Trophoblast cell (in vitro differentiated cells and primary cell): ENCODE measurements around the gene PIK3R1.

Experiments used
- DNase-seq, 2 donors: peaks; one replicate each; pipeline ENCODE4 v3.0.0-alpha.2; 2016
- H2AFZ ChIP-seq: 2 replicates; pipeline ENCODE4 v1.6.1; 2013; ENCODE audit warnings: low read length, moderate library complexity, mild to moderate bottlenecking; ENCODE audit not compliant: insufficient read depth, poor library complexity
- H2AK5ac ChIP-seq: 2 replicates; pipeline ENCODE4 v1.6.1; 2013; ENCODE audit warnings: mild to moderate bottlenecking, low read length
- H2BK120ac ChIP-seq: 2 replicates; pipeline ENCODE4 v1.6.1; 2013; ENCODE audit warnings: low read length, mild to moderate bottlenecking, moderate library complexity; ENCODE audit not compliant: insufficient read depth, poor library complexity
- H2BK12ac ChIP-seq: 2 replicates; pipeline ENCODE4 v1.6.1; 2013; ENCODE audit warnings: mild to moderate bottlenecking, low read length, moderate library complexity
- H2BK5ac ChIP-seq: 2 replicates; pipeline ENCODE4 v1.6.1; 2013; ENCODE audit warnings: low read length, low read depth, moderate library complexity, mild to moderate bottlenecking; ENCODE audit not compliant: poor library complexity
- H3K14ac ChIP-seq: 2 replicates; pipeline ENCODE4 v1.6.1; 2013; ENCODE audit warnings: mild to moderate bottlenecking, low read length
- H3K18ac ChIP-seq: 2 replicates; pipeline ENCODE4 v1.6.1; 2013; ENCODE audit warnings: mild to moderate bottlenecking, low read length
- H3K23ac ChIP-seq: 2 replicates; pipeline ENCODE4 v1.6.1; 2013; ENCODE audit warnings: low read length
- H3K27ac ChIP-seq: 2 replicates; pipeline ENCODE4 v1.5.1; 2013; ENCODE audit warnings: low read depth, mild to moderate bottlenecking, inconsistent platforms, low read length, moderate library complexity
- H3K27me3 ChIP-seq: 2 replicates; pipeline ENCODE4 v1.6.1; 2013; ENCODE audit warnings: inconsistent platforms, mild to moderate bottlenecking, low read length, moderate library complexity; ENCODE audit not compliant: insufficient read depth
- H3K36me3 ChIP-seq, 2 experiments: 1 replicate in 1 of 2; 2 replicates in 1 of 2; pipeline ENCODE4 v1.6.1; 2013; ENCODE audit warnings: low read length in 2 of 2, mild to moderate bottlenecking in 2 of 2, moderate library complexity in 1 of 2; ENCODE audit not compliant: insufficient read depth in 2 of 2, control insufficient read depth in 1 of 2
- H3K4ac ChIP-seq: 2 replicates; pipeline ENCODE4 v1.6.1; 2013; ENCODE audit warnings: low read depth, mild to moderate bottlenecking, low read length, moderate library complexity
- H3K4me1 ChIP-seq, 2 experiments: 1 replicate in 1 of 2; 2 replicates in 1 of 2; pipeline ENCODE4 v1.6.1; 2013; ENCODE audit warnings: low read length in 2 of 2, mild to moderate bottlenecking in 2 of 2, moderate library complexity in 1 of 2; ENCODE audit not compliant: insufficient read depth in 2 of 2, control insufficient read depth in 1 of 2
- H3K4me2 ChIP-seq: 2 replicates; pipeline ENCODE4 v1.6.1; 2013; ENCODE audit warnings: inconsistent platforms, mild to moderate bottlenecking, low read length, moderate library complexity
- H3K4me3 ChIP-seq: 2 replicates; pipeline ENCODE4 v1.5.1; 2013; ENCODE audit warnings: mild to moderate bottlenecking, low read depth, low read length, inconsistent platforms
- H3K79me1 ChIP-seq: one replicate; pipeline ENCODE4 v1.6.1; 2013; ENCODE audit warnings: low read length
- H3K79me2 ChIP-seq: 2 replicates; pipeline ENCODE4 v1.6.1; 2013; ENCODE audit warnings: low read length, mild to moderate bottlenecking; ENCODE audit not compliant: control insufficient read depth, insufficient read depth, poor library complexity
- H3K9ac ChIP-seq: 2 replicates; pipeline ENCODE4 v1.6.1; 2013; ENCODE audit warnings: mild to moderate bottlenecking, low read length
- H3K9me3 ChIP-seq: 2 replicates; pipeline ENCODE4 v1.6.1; 2013; ENCODE audit warnings: low read depth, mild to moderate bottlenecking, control low read depth, inconsistent platforms, low read length; ENCODE audit not compliant: insufficient read depth
- H4K12ac ChIP-seq: 2 replicates; pipeline ENCODE4 v1.6.1; 2013; ENCODE audit warnings: low read depth, mild to moderate bottlenecking, low read length, moderate library complexity
- H4K8ac ChIP-seq: 2 replicates; pipeline ENCODE4 v1.6.1; 2013; ENCODE audit warnings: low read depth, mild to moderate bottlenecking, low read length, moderate library complexity
- H4K91ac ChIP-seq: one replicate; pipeline ENCODE4 v1.6.1; 2013; ENCODE audit warnings: low read depth, mild to moderate bottlenecking, low read length, moderate library complexity
- WGBS: extraction: QIAGEN DNeasy Blood & Tissue Kit; methylation state at CpG from one replicate; pipeline ENCODE4 v1.1.7; 2013; ENCODE audit warnings: missing lambda C conversion rate; ENCODE audit not compliant: insufficient read length, insufficient coverage; ENCODE audit errors: extremely low coverage; 5-methylcytosine and 5-hydroxymethylcytosine counted together

PIK3R1 gene

DNA sequence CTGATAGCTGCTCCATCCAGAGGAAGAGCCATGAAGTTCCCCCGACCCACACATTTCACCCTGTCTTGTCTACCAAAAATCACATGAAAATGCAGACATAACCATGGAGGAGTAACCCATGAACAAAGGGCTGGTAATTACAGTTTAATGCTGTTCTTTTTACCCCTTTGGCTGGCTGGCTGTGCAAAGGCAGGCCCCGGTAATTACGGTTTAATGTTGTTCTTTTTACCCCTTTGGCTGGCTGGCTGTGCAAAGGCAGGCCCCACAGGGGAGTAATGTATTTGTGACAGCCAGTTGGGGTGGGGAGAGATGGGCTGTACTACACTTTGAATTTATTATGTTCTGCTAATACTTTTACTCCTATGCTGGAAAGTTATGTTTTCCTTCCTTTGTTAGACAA, 41.7 kb downstream of the PIK3R1 start:
- no peak overlapping the region for H4K8ac ChIP-seq
- no CpG with 5 or more reads among the region's 3 CpGs for WGBS
- H3K4me1 ChIP-seq, result peaks cover 0 to 2% of the 10 kb centered on the region in 2 experiments
- peaks cover 3% of the 10 kb centered on the region for H3K79me1 ChIP-seq
- no peak overlapping the region for H3K14ac ChIP-seq
- no peak for DNase-seq
- no peak overlapping the region for H3K27ac ChIP-seq
- no peak overlapping the region for H2BK120ac ChIP-seq
- no peak overlapping the region for H3K18ac ChIP-seq
- no peak overlapping the region for H4K91ac ChIP-seq
- no peak overlapping the region for H2BK12ac ChIP-seq
- no peak overlapping the region for H3K4me2 ChIP-seq
- no peak overlapping the region for H3K4me3 ChIP-seq
- H2BK5ac ChIP-seq, result no peak overlapping the region
- H3K36me3 ChIP-seq, result peaks cover 0 to 3% of the 10 kb centered on the region in 2 experiments
- H4K12ac ChIP-seq, result no peak overlapping the region
- no peak overlapping the region for H2AFZ ChIP-seq
- H3K23ac ChIP-seq, result no peak overlapping the region
- H3K4ac ChIP-seq, result no peak overlapping the region
- H3K79me2 ChIP-seq, result no peaks in the 10 kb centered on the region
- H3K9me3 ChIP-seq, result no peaks in the 10 kb centered on the region
- no peaks in the 10 kb centered on the region for H3K27me3 ChIP-seq
- H3K9ac ChIP-seq, result no peak overlapping the region
- no peak overlapping the region for H2AK5ac ChIP-seq

DNA sequence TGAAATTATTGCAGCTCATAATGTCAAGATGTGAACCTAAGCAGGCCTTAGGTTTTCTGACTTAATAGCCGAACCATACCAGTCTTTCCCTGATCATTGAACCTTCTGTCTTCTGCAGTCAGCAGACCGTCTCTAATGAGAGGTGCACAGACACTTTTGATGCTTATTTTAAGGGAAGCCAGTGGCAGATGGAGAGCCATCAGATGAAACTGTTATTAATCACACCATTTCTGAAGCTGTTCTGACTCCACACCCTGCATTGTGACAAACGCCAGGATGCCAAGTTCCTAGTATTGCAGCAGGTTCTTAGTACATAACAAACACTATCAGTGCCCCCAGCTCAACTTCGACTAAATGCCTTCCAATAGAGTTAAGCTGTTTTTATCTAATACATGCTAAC, 43.0 kb downstream of the PIK3R1 start:
- Histone ChIP-seq H2AK5ac (no peak overlapping the region), H2BK120ac (no peak overlapping the region), H3K4me1 (peaks cover 0 to 2% of the 10 kb centered on the region in 2 experiments), H3K23ac (no peak overlapping the region), H3K9me3 (no peaks in the 10 kb centered on the region), H4K91ac (no peak overlapping the region), H3K4ac (no peak overlapping the region), H3K79me2 (no peaks in the 10 kb centered on the region), H2BK5ac (no peak overlapping the region), H3K4me2 (no peak overlapping the region), H3K18ac (no peak overlapping the region), H3K27me3 (no peaks in the 10 kb centered on the region), H2AFZ (no peak overlapping the region), H4K12ac (no peak overlapping the region), H2BK12ac (no peak overlapping the region), H3K9ac (no peak overlapping the region), H3K4me3 (no peak overlapping the region), H3K27ac (no peak overlapping the region), H3K36me3 (peaks cover 0 to 3% of the 10 kb centered on the region in 2 experiments), H3K79me1 (peaks cover 3% of the 10 kb centered on the region), H3K14ac (no peak overlapping the region), H4K8ac (no peak overlapping the region)
- no CpG with 5 or more reads among the region's 4 CpGs for WGBS
- no peak for DNase-seq

DNA sequence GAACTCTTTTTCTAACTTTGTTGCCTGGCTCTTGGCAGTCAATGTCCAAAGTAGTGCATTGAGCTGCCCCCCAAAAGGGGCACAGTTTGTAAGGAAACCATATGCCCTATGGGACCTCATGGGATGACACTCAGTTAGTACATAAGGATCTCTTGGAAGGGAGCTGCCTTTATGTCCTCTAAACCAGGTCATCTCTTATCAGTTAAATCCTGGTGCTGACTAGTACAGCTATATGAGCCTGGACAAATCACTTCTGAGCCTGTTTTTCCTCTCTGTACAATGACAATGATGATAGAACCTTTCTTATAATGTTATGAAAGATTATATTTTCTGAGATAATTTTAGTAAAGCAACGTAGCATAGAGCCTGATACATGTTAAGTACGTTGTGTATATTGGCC, 44.1 kb downstream of the PIK3R1 start:
- Histone ChIP-seq H4K12ac (no peak overlapping the region), H3K23ac (no peak overlapping the region), H3K4me3 (no peak overlapping the region), H3K79me1 (peaks cover 3% of the 10 kb centered on the region), H2AK5ac (no peak overlapping the region), H3K79me2 (no peaks in the 10 kb centered on the region), H3K4ac (no peak overlapping the region), H3K4me2 (no peak overlapping the region), H3K27me3 (no peaks in the 10 kb centered on the region), H2AFZ (no peak overlapping the region), H2BK5ac (no peak overlapping the region), H2BK12ac (no peak overlapping the region), H3K14ac (no peak overlapping the region), H3K9me3 (no peaks in the 10 kb centered on the region), H3K36me3 (peaks cover 0 to 3% of the 10 kb centered on the region in 2 experiments), H3K27ac (no peak overlapping the region), H3K18ac (no peak overlapping the region), H2BK120ac (no peak overlapping the region), H4K91ac (no peak overlapping the region), H4K8ac (no peak overlapping the region), H3K4me1 (peaks cover 0 to 2% of the 10 kb centered on the region in 2 experiments), H3K9ac (no peak overlapping the region)
- WGBS, result no CpG with 5 or more reads among the region's 2 CpGs
- DNase-seq, result no peak

DNA sequence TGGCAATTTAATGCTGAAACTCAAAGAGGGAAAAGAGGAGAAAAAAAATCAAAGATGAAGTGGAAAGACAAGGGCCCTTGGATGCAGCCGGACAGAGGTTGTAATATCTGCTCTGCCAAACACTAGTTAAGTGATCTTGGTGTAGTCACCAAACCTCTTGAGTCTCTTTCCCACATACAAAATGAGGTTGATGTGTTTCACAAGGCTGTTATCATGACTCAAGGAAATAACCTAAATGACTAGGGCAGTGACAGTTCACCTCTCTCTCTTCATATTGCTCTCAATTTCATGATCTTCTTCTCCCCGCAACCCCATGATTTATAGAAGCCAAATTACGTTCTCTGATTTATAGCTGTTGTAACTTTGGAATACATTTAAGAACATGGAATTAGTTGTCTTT, 44.9 kb downstream of the PIK3R1 start:
- Histone ChIP-seq H3K4ac (no peak overlapping the region), H2AFZ (no peak overlapping the region), H3K14ac (no peak overlapping the region), H3K79me2 (no peaks in the 10 kb centered on the region), H3K4me3 (no peak overlapping the region), H3K79me1 (no peaks in the 10 kb centered on the region), H3K36me3 (peaks cover 0 to 6% of the 10 kb centered on the region in 2 experiments), H3K4me1 (no peaks in the 10 kb centered on the region), H3K4me2 (no peak overlapping the region), H2BK12ac (no peak overlapping the region), H2BK120ac (no peak overlapping the region), H2BK5ac (no peak overlapping the region), H3K23ac (no peak overlapping the region), H4K12ac (no peak overlapping the region), H4K8ac (no peak overlapping the region), H3K27me3 (no peaks in the 10 kb centered on the region), H3K27ac (no peak overlapping the region), H3K18ac (no peak overlapping the region), H4K91ac (no peak overlapping the region), H3K9ac (no peak overlapping the region), H3K9me3 (no peaks in the 10 kb centered on the region), H2AK5ac (no peak overlapping the region)
- no peak for DNase-seq
- no CpG with 5 or more reads among the region's 3 CpGs for WGBS
